Endothelial cell of umbilical vein (primary cell): ENCODE measurements around the gene CTNND2. TPM values are rescaled to one million over a fixed set of nuclear protein-coding genes. Genes with fewer than 3 reads are reported as not detected.

ENCODE experiments used
- BruUV-seq: library from RNA; stranded (reverse); fragments of 400-500 nt; replicated peaks from 2 replicates; lab custom pipeline; 2021; lab: Mats Ljungman, UMichigan
- CTCF ChIA-PET: fragments of 300-600, 350-600 bp; sonication (Branson Sonifier 250); formaldehyde crosslinking; loops from one replicate; lab custom pipeline; 2021; ENCODE audit warnings: antibody characterized with exemption, inconsistent platforms; lab: Charles Lee
- POLR2A ChIA-PET: fragments of 300-600, 350-600 bp; sonication (Branson Sonifier 250); formaldehyde crosslinking; loops from one replicate; lab custom pipeline; 2021; ENCODE audit warnings: antibody characterized with exemption, inconsistent platforms; lab: Charles Lee
- DNase-seq: peaks from one replicate; pipeline ENCODE4 v3.0.0-alpha.2; 2011; ENCODE audit warnings: low read depth, low spot score
- FAIRE-seq: peaks from 2 replicates; lab custom pipeline; 2011; peaks lifted over from hg19 to GRCh38; lab: Jason Lieb, UNC
- H2AFZ ChIP-seq: 2 replicates; pipeline ENCODE4 v1.6.0; 2012; ENCODE audit warnings: low read depth, low read length, control low read depth, inconsistent platforms
- H3K27ac ChIP-seq: 2 replicates; pipeline ENCODE4 v1.5.1; 2011; ENCODE audit warnings: low read depth, mild to moderate bottlenecking, control low read depth, low read length, moderate library complexity; ENCODE audit not compliant: insufficient read depth
- H3K27me3 ChIP-seq, 2 experiments: 2 replicates each; pipeline versions ENCODE4 v1.6.0 to v1.6.1; 2011; ENCODE audit warnings: low read length in 2 of 2, mixed read lengths in 1 of 2; ENCODE audit not compliant: control insufficient read depth in 2 of 2, insufficient read depth in 2 of 2
- H3K36me3 ChIP-seq, 2 experiments: 2 replicates in 1 of 2; 3 replicates in 1 of 2; pipeline ENCODE4 v1.5.1; 2011; ENCODE audit warnings: low read length in 2 of 2, mild to moderate bottlenecking in 1 of 2, moderate library complexity in 1 of 2; ENCODE audit not compliant: control insufficient read depth in 2 of 2, insufficient read depth in 2 of 2; ENCODE audit errors: extremely low read depth in 1 of 2
- H3K4me1 ChIP-seq: 3 replicates; pipeline ENCODE4 v1.5.1; 2011; ENCODE audit warnings: mild to moderate bottlenecking, low read length; ENCODE audit not compliant: control insufficient read depth, insufficient read depth; ENCODE audit errors: extremely low read depth
- H3K4me2 ChIP-seq: 2 replicates; pipeline ENCODE4 v1.6.1; 2011; ENCODE audit warnings: low read length, control low read depth, mixed read lengths; ENCODE audit not compliant: insufficient read depth
- H3K4me3 ChIP-seq, 3 experiments: fragments of 200-600 bp in 1 of 3; sonication (generic), shearing (Covaris generic) in 1 of 3; replicated peaks in 1 of 3; 2 replicates each; pipeline ENCODE4 v1.5.1; 2011 to 2016; ENCODE audit warnings: control low read depth in 3 of 3, low read length in 3 of 3, mild to moderate bottlenecking in 2 of 3, inconsistent platforms in 1 of 3, low read depth in 1 of 3, moderate library complexity in 1 of 3; ENCODE audit not compliant: insufficient read depth in 1 of 3
- H3K79me2 ChIP-seq: 2 replicates; pipeline ENCODE4 v1.6.0; 2012; ENCODE audit warnings: low read length, inconsistent platforms; ENCODE audit not compliant: control insufficient read depth, insufficient read depth
- H3K9ac ChIP-seq: replicated peaks from 2 replicates; pipeline ENCODE3; 2011; ENCODE audit warnings: low read length, control low read depth; ENCODE audit not compliant: insufficient read depth; ENCODE audit errors: extremely low read depth
- H3K9me1 ChIP-seq: replicated peaks from 3 replicates; pipeline ENCODE4 v1.6.0; 2011; ENCODE audit warnings: mild to moderate bottlenecking, low read length; ENCODE audit not compliant: control insufficient read depth, insufficient read depth; ENCODE audit errors: extremely low read depth
- H3K9me3 ChIP-seq: replicated peaks from 2 replicates; pipeline ENCODE4 v1.5.1; 2012; ENCODE audit warnings: low read length, inconsistent platforms; ENCODE audit not compliant: control insufficient read depth, insufficient read depth
- H4K20me1 ChIP-seq: replicated peaks from 2 replicates; pipeline ENCODE3; 2011; ENCODE audit warnings: mild to moderate bottlenecking, low read length; ENCODE audit not compliant: control insufficient read depth, insufficient read depth; ENCODE audit errors: extremely low read depth
- CTCF ChIP-seq, 2 donors: IDR thresholded peaks; 1 replicate in 1 of 2; 2 replicates in 1 of 2; pipeline ENCODE4 v1.5.1; 2011; ENCODE audit warnings: low read length in 2 of 2, mild to moderate bottlenecking in 2 of 2, moderate library complexity in 2 of 2, control low read depth in 1 of 2, inconsistent platforms in 1 of 2, low read depth in 1 of 2; ENCODE audit not compliant: insufficient read depth in 1 of 2; ENCODE audit errors: extremely low read depth in 1 of 2
- EZH2 ChIP-seq: IDR thresholded peaks from 2 replicates; pipeline ENCODE4 v1.6.1; 2012; ENCODE audit warnings: borderline replicate concordance, low read depth, mild to moderate bottlenecking, moderate library complexity, low read length, inconsistent platforms; ENCODE audit not compliant: severe bottlenecking
- FOS ChIP-seq: IDR thresholded peaks from 2 replicates; pipeline ENCODE4 v1.6.1; 2011; ENCODE audit warnings: mild to moderate bottlenecking, low read length, moderate library complexity, borderline replicate concordance; ENCODE audit not compliant: insufficient read depth
- GATA2 ChIP-seq: IDR thresholded peaks from 2 replicates; pipeline ENCODE4 v1.7.0; 2011; ENCODE audit warnings: low read depth, mild to moderate bottlenecking, moderate library complexity, mixed read lengths, low read length; ENCODE audit not compliant: insufficient read length, insufficient read depth
- JUN ChIP-seq: IDR thresholded peaks from 2 replicates; pipeline ENCODE4 v1.6.1; 2011; ENCODE audit warnings: borderline replicate concordance, low read depth; ENCODE audit not compliant: insufficient read length, insufficient read depth
- MAX ChIP-seq: IDR thresholded peaks from 2 replicates; pipeline ENCODE4 v1.6.1; 2011; ENCODE audit not compliant: insufficient read depth, insufficient read length
- MYC ChIP-seq: IDR thresholded peaks from one replicate; pipeline ENCODE4 v1.6.1; 2011; ENCODE audit warnings: mild to moderate bottlenecking, low read depth, low read length
- POLR2A ChIP-seq: IDR thresholded peaks from 2 replicates; pipeline ENCODE4 v1.6.1; 2012; ENCODE audit warnings: low read depth, mild to moderate bottlenecking, control low read depth, low read length
- POLR2AphosphoS5 ChIP-seq: IDR thresholded peaks from 2 replicates; pipeline ENCODE4 v1.6.1; 2012; ENCODE audit warnings: low read depth, mild to moderate bottlenecking, control low read depth, low read length, moderate library complexity; ENCODE audit not compliant: insufficient read depth
- dilution Hi-C: fragments of 300-500 bp; cut with MboI; formaldehyde crosslinking; loops from one replicate; pipeline ENCODE4 v1.15.0; 2019; ENCODE audit warnings: low sequenced_read_pairs; ENCODE audit not compliant: extremely low pct_ligation_motif_present
- intact Hi-C: fragments of 100-400 bp; cut with micrococcal nuclease; formaldehyde crosslinking; loops from one replicate; pipeline ENCODE4 v1.10.0; 2022
- polyA plus RNA-seq, 4 experiments: library from polyadenylated mRNA; depleted of rRNA in 3 of 4; stranded (reverse) in 3 of 4; unstranded in 1 of 4; fragments of >200 nt; gene quantifications; 2 replicates each; pipeline versions ENCODE4 v1.2.1 to v1.2.3, GENCODE V29; 2011 to 2012; ENCODE audit warnings: missing spikeins in 1 of 4
- total RNA-seq: library from RNA; stranded (reverse); gene quantifications from 2 replicates; pipeline ENCODE4 v1.2.3, GENCODE V29; 2021

Gene CTNND2
- total and polyA plus RNA-seq, 2 donors (not counting 3 experiments of a cell fraction or from before 2014, with no cell fraction given), result not detected

GRCh38 chr5:11046160-11046559 lies 858.1 kb downstream of the CTNND2 start:
- intact Hi-C loops (loop anchor here (5.0 kb wide), 1 partner anchor 349 kb away; no protein-coding TSS in a partner anchor), dilution Hi-C loops (no loop called here)
- POLR2A ChIA-PET, result no interaction called here
- no peaks in the 10 kb centered on the region for H3K4me1 ChIP-seq
- no peak overlapping the region for H3K27ac ChIP-seq
- DNase-seq (no peak), FAIRE-seq (no peak)
- H3K27me3 ChIP-seq, result no peaks in the 10 kb centered on the region
- BruUV-seq, result no TSS peak
- CTCF ChIA-PET, result no interaction called here
- no peak overlapping the region for H3K4me3 ChIP-seq
- no peaks in the 10 kb centered on the region for H3K36me3 ChIP-seq
- H4K20me1 ChIP-seq, result no peaks in the 10 kb centered on the region
- H3K4me2 ChIP-seq, result no peak overlapping the region
- H2AFZ ChIP-seq, result no peak overlapping the region
- no peaks in the 10 kb centered on the region for H3K79me2 ChIP-seq
- H3K9me3 ChIP-seq, result no peaks in the 10 kb centered on the region
- H3K9ac ChIP-seq, result no peak overlapping the region
- TF ChIP-seq MYC (no peak), CTCF (IDR thresholded peaks at IDR 0.05; ENCODE audit: extremely low read depth in 1 of 2, insufficient read depth in 1 of 2, low read depth in 1 of 2, low read length in 2 of 2) (no peak), POLR2A (no peak), GATA2 (no peak), POLR2AphosphoS5 (no peak), JUN (no peak), FOS (no peak)
- no peaks in the 10 kb centered on the region for H3K9me1 ChIP-seq

GRCh38 chr5:11045411-11045810 lies 858.8 kb downstream of the CTNND2 start:
- no peaks in the 10 kb centered on the region for H3K79me2 ChIP-seq
- no peaks in the 10 kb centered on the region for H3K4me1 ChIP-seq
- H3K36me3 ChIP-seq, result no peaks in the 10 kb centered on the region
- intact Hi-C loops, result loop anchor here (5.0 kb wide), 1 partner anchor 348 kb away; no protein-coding TSS in a partner anchor
- H2AFZ ChIP-seq, result no peak overlapping the region
- TF ChIP-seq MYC, result no peak
- no peak for TF ChIP-seq GATA2
- TF ChIP-seq EZH2, result no peak
- no peak for TF ChIP-seq FOS
- TF ChIP-seq POLR2A, result no peak
- no peak for TF ChIP-seq CTCF (IDR thresholded peaks at IDR 0.05; ENCODE audit: extremely low read depth in 1 of 2, insufficient read depth in 1 of 2, low read depth in 1 of 2, low read length in 2 of 2)
- TF ChIP-seq POLR2AphosphoS5, result no peak
- no peak for TF ChIP-seq JUN
- TF ChIP-seq MAX, result no peak
- H3K4me3 ChIP-seq, result no peak overlapping the region
- H3K27ac ChIP-seq, result no peak overlapping the region
- no peaks in the 10 kb centered on the region for H3K9me3 ChIP-seq
- H3K9ac ChIP-seq, result no peak overlapping the region
- FAIRE-seq, result no peak
- ChIA-PET CTCF (no interaction called here), POLR2A (no interaction called here)
- H4K20me1 ChIP-seq, result no peaks in the 10 kb centered on the region
- DNase-seq, result no peak
- H3K4me2 ChIP-seq, result no peak overlapping the region
- dilution Hi-C loops, result no loop called here
- no TSS peak for BruUV-seq
- H3K9me1 ChIP-seq, result no peaks in the 10 kb centered on the region
- no peaks in the 10 kb centered on the region for H3K27me3 ChIP-seq
